NCI-H1694 treated with DMSO at 0.1 percent for 48 hours (cell line): ENCODE data around the gene FNDC11.

Experiments used
- DNase-seq: peaks from one replicate; lab custom pipeline; 2025; lab: John Stamatoyannopoulos, UW

Gene FNDC11

GRCh38 chr20:63582382-63583063 is 28.6 kb downstream of the FNDC11 start:
- DNase-seq, result no peak

GRCh38 chr20:63585616-63586565 is 31.9 kb downstream of the FNDC11 start:
- no peak for DNase-seq

- no peak for DNase-seq
These were observed 32.8 kb downstream of the FNDC11 start for GRCh38 chr20:63586797-63587196.

GRCh38 chr20:63587256-63587655 is 33.3 kb downstream of the FNDC11 start:
- DNase-seq, result no peak

GRCh38 chr20:63587776-63588591 is 34.0 kb downstream of the FNDC11 start:
- no peak for DNase-seq

- no peak for DNase-seq
These were observed 34.7 kb downstream of the FNDC11 start for GRCh38 chr20:63588641-63589041.

GRCh38 chr20:63589261-63590217 is 35.6 kb downstream of the FNDC11 start:
- DNase-seq, result no peak

- DNase-seq, result no peak
These were observed 36.5 kb downstream of the FNDC11 start for GRCh38 chr20:63590218-63591146.

- DNase-seq, result no peak
These were observed 37.2 kb downstream of the FNDC11 start for GRCh38 chr20:63591147-63591533.

GRCh38 chr20:63591786-63592355 is 37.9 kb downstream of the FNDC11 start:
- DNase-seq, result no peak

- DNase-seq, result no peak
These were observed 38.7 kb downstream of the FNDC11 start for GRCh38 chr20:63592661-63593060.

GRCh38 chr20:63594043-63594561 is 40.1 kb downstream of the FNDC11 start:
- no peak for DNase-seq

- no peak for DNase-seq
These were observed 41.6 kb downstream of the FNDC11 start for GRCh38 chr20:63595416-63596127.

- no peak for DNase-seq
These were observed 42.5 kb downstream of the FNDC11 start for GRCh38 chr20:63596423-63596822.

- no peak for DNase-seq
These were observed 43.9 kb downstream of the FNDC11 start for GRCh38 chr20:63597651-63598478.

- no peak for DNase-seq
These were observed 44.8 kb downstream of the FNDC11 start for GRCh38 chr20:63598479-63599395.
